Measurements from ENCODE around the gene KIAA1671. TPM values are rescaled to one million over a fixed set of nuclear protein-coding genes. Genes with fewer than 3 reads are reported as not detected.

KIAA1671 gene
- total and polyA plus RNA-seq, 9 of the 15 experiments (the other 6 are each of a cell fraction or from before 2014, with no cell fraction given), result under 0.01 to 0.11 (median 0.02) TPM; not detected in 5

GRCh38 chr22:24926428-24926725, 26.1 kb upstream of the KIAA1671 start:
- BruUV-seq (replicated peaks), result no TSS peak
- no peak for FAIRE-seq

More at GRCh38 chr22:24926428-24926725, 26.1 kb upstream of the KIAA1671 start:
- intact Hi-C loops (cut with micrococcal nuclease), result no loop called here
- no peak overlapping the region for H3K27ac ChIP-seq (ENCODE audit: extremely low read depth, low read depth, low read length)
- ChIA-PET POLR2A (no interaction called here), CTCF (ENCODE audit: low intra/inter-chr PET ratio) (no interaction called here)
- no peak overlapping the region for H3K4me3 ChIP-seq
- H3K79me2 ChIP-seq (ENCODE audit: control insufficient read depth, insufficient read depth, low read length), result no peaks in the 10 kb centered on the region
- no peaks in the 10 kb centered on the region for H3K9me3 ChIP-seq (replicated peaks; ENCODE audit: control insufficient read depth, insufficient read depth, low read depth, low read length)
- in situ Hi-C loops (cut with MboI), result no loop called here
- H3K36me3 ChIP-seq (ENCODE audit: control insufficient read depth, insufficient read depth, low read length), result no peaks in the 10 kb centered on the region
- WGBS (ENCODE audit: insufficient coverage, low coverage, missing lambda C conversion rate), result 5% methylated on average over 2 of the region's 3 CpGs
- TF ChIP-seq IRF9 (tag; IDR thresholded peaks at IDR 0.05) (no peak), TAF9B (IDR thresholded peaks at IDR 0.05; ENCODE audit: partially characterized antibody) (no peak), SP1 (CRISPR knock-in tag; IDR thresholded peaks at IDR 0.05) (no peak), ELK3 (CRISPR knock-in tag; IDR thresholded peaks at IDR 0.05) (no peak), NFXL1 (CRISPR knock-in tag; IDR thresholded peaks at IDR 0.05) (no peak), KDM5B (IDR thresholded peaks at IDR 0.05; ENCODE audit: insufficient replicate concordance, low read depth, low read length) (no peak), ATF1 (CRISPR knock-in tag; IDR thresholded peaks at IDR 0.05) (no peak), ATF1 (tag; IDR thresholded peaks at IDR 0.05) (no peak), RNF219 (CRISPR knock-in tag; IDR thresholded peaks at IDR 0.05) (no peak), STAT5A (IDR thresholded peaks at IDR 0.05; ENCODE audit: borderline replicate concordance, low read length) (no peak)
- peaks cover 0 to 20% of the 10 kb centered on the region in 2 experiments; a peak in 2 of 5 replicates for H3K27me3 ChIP-seq (ENCODE audit: control insufficient read depth in 2 of 2, insufficient read depth in 2 of 2, low read length in 2 of 2)
- DNase-seq (ENCODE audit: extremely low read depth in 1 of 4, low spot score in 3 of 4) (no peak), ATAC-seq (no peak)
- no peak overlapping the region for H3K9ac ChIP-seq (ENCODE audit: insufficient read depth in 1 of 2, low read depth in 2 of 2, low read length in 2 of 2)
- H3K9me1 ChIP-seq (ENCODE audit: control insufficient read depth, insufficient read depth, low read length), result no peaks in the 10 kb centered on the region
- no peaks in the 10 kb centered on the region for H3K4me1 ChIP-seq (replicated peaks in 1 of 2; ENCODE audit: control insufficient read depth in 2 of 2, insufficient read depth in 2 of 2, low read length in 2 of 2)
- H2AFZ ChIP-seq (ENCODE audit: low read depth, low read length), result no peak overlapping the region
- H3K4me2 ChIP-seq (ENCODE audit: insufficient read depth, low read length), result no peak overlapping the region
- H4K20me1 ChIP-seq (replicated peaks; ENCODE audit: control insufficient read depth, insufficient read depth, low read length), result no peaks in the 10 kb centered on the region
